ENCODE data around the gene TMEM176A. TPM values are rescaled to one million over a fixed set of nuclear protein-coding genes. Genes with fewer than 3 reads are reported as not detected.

Gene TMEM176A
- polyA plus RNA-seq, 3 donors = 14.1 to 285 (median 129) TPM

GRCh38 chr7:150830937-150831336 is 30.4 kb downstream of the TMEM176A start:
- no peak overlapping the region for H2AFZ ChIP-seq (ENCODE audit: insufficient read depth, low read depth, low read length, poor library complexity, severe bottlenecking)
- H3K36me3 ChIP-seq (replicated peaks in 1 of 2; ENCODE audit: control insufficient read depth in 1 of 2, insufficient read depth in 2 of 2, low read length in 2 of 2) = no peaks in the 10 kb centered on the region
- no peak overlapping the region for H3K9ac ChIP-seq (ENCODE audit: insufficient read depth, low read length, poor library complexity, severe bottlenecking)
- intact Hi-C loops (cut with micrococcal nuclease) = no loop called here
- H3K27me3 ChIP-seq (ENCODE audit: control insufficient read depth in 2 of 2, insufficient read depth in 2 of 2, low read length in 2 of 2) = no peaks in the 10 kb centered on the region
- H3K27ac Mint-ChIP-seq = peak overlapping the region in 1 of 7 donors; percentile 15
- H3K79me2 ChIP-seq (ENCODE audit: insufficient read depth, low read length) = no peaks in the 10 kb centered on the region
- no peaks in the 10 kb centered on the region for H3K4me1 ChIP-seq (ENCODE audit: control insufficient read depth in 1 of 2, insufficient read depth in 2 of 2, low read length in 2 of 2)
- DNase-seq = no peak
- H3K27me3 Mint-ChIP-seq (ENCODE audit: low read depth in 3 of 3) = peaks cover 2 to 20% (median 8%) of the 10 kb centered on the region in 3 donors
- peaks cover 0 to 3% (median 0%) of the 10 kb centered on the region in 7 donors for H3K9me3 Mint-ChIP-seq
- no peaks in the 10 kb centered on the region for H3K36me3 Mint-ChIP-seq
- H3K4me1 Mint-ChIP-seq = peaks cover 9% of the 10 kb centered on the region
- no peak for TF ChIP-seq CTCF (IDR thresholded peaks at IDR 0.05)
- no peaks in the 10 kb centered on the region for H3K9me3 ChIP-seq (replicated peaks in 1 of 2; ENCODE audit: control insufficient read depth in 1 of 2, insufficient read depth in 1 of 2, low read length in 2 of 2)
- no peak overlapping the region for H3K4me3 ChIP-seq (replicated peaks in 1 of 3; ENCODE audit: low read depth in 2 of 3, low read length in 3 of 3)
- H4K20me1 ChIP-seq (ENCODE audit: insufficient read depth, low read length) = no peaks in the 10 kb centered on the region
- no peak overlapping the region for H3K4me3 Mint-ChIP-seq
- no peak overlapping the region for H3K4me2 ChIP-seq (replicated peaks; ENCODE audit: extremely low read depth, low read length, poor library complexity, severe bottlenecking)
- no peak overlapping the region for H3K27ac ChIP-seq (ENCODE audit: low read depth in 1 of 2, low read length in 2 of 2)
- WGBS (ENCODE audit: insufficient coverage) = 0% methylated on average over 1 of the region's 1 CpG

DNA sequence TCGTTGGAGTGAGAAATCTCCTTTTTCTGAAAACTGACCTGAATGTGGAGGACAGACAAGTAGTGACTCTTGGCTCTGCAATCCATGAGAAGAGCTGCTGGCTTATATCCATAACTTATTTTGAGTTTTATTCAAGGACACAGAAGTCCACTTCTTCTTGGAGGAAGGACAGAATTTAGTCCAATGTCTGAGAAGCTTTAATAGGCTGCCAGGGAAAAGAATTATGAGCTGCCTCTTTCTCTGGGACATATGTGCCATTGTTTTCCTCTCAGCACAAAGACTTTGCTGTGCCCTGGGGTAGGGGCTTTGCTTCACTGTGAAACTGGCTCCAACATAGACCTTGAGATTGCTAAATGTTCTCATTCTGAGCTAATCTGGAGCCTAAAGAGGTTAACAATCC is 31.3 kb downstream of the TMEM176A start:
- WGBS (ENCODE audit: insufficient coverage) = 83% methylated on average over 1 of the region's 1 CpG
- Mint-ChIP-seq H3K4me3 (no peak overlapping the region), H3K27ac (no peak overlapping the region), H3K9me3 (peaks cover 0 to 3% (median 0%) of the 10 kb centered on the region in 7 donors), H3K36me3 (no peaks in the 10 kb centered on the region), H3K4me1 (peaks cover 9% of the 10 kb centered on the region), H3K27me3 (ENCODE audit: low read depth in 3 of 3) (peaks cover 2 to 20% (median 5%) of the 10 kb centered on the region in 3 donors)
- no peaks in the 10 kb centered on the region for H3K9me3 ChIP-seq (replicated peaks in 1 of 2; ENCODE audit: control insufficient read depth in 1 of 2, insufficient read depth in 1 of 2, low read length in 2 of 2)
- intact Hi-C loops (cut with micrococcal nuclease) = no loop called here
- no peak overlapping the region for H3K4me2 ChIP-seq (replicated peaks; ENCODE audit: extremely low read depth, low read length, poor library complexity, severe bottlenecking)
- no peak for DNase-seq
- no peak overlapping the region for H3K9ac ChIP-seq (ENCODE audit: insufficient read depth, low read length, poor library complexity, severe bottlenecking)
- H3K4me1 ChIP-seq (ENCODE audit: control insufficient read depth in 1 of 2, insufficient read depth in 2 of 2, low read length in 2 of 2) = no peaks in the 10 kb centered on the region
- no peaks in the 10 kb centered on the region for H3K36me3 ChIP-seq (replicated peaks in 1 of 2; ENCODE audit: control insufficient read depth in 1 of 2, insufficient read depth in 2 of 2, low read length in 2 of 2)
- H4K20me1 ChIP-seq (ENCODE audit: insufficient read depth, low read length) = no peaks in the 10 kb centered on the region
- H3K27ac ChIP-seq (ENCODE audit: low read depth in 1 of 2, low read length in 2 of 2) = no peak overlapping the region
- no peaks in the 10 kb centered on the region for H3K27me3 ChIP-seq (ENCODE audit: control insufficient read depth in 2 of 2, insufficient read depth in 2 of 2, low read length in 2 of 2)
- no peak overlapping the region for H3K4me3 ChIP-seq (replicated peaks in 1 of 3; ENCODE audit: low read depth in 2 of 3, low read length in 3 of 3)
- no peak for TF ChIP-seq CTCF (IDR thresholded peaks at IDR 0.05)
- H2AFZ ChIP-seq (ENCODE audit: insufficient read depth, low read depth, low read length, poor library complexity, severe bottlenecking) = peak overlapping the region; percentile 11
- H3K79me2 ChIP-seq (ENCODE audit: insufficient read depth, low read length) = no peaks in the 10 kb centered on the region

Data from CD14-positive monocyte (primary cell).